Astrocyte (in vitro differentiated cells and primary cell): ENCODE measurements around the gene ASB6. TPM values are rescaled to one million over a fixed set of nuclear protein-coding genes. Genes with fewer than 3 reads are reported as not detected.
"Not testable (repeated sequence)": the region's sequence is repeated elsewhere in the genome, so short reads cannot be mapped to it uniquely, and the experiment has no call there.

Experiments used
- DNase-seq: peaks from one replicate; pipeline ENCODE4 v3.0.0-alpha.2; 2010; ENCODE audit warnings: low read depth
- FAIRE-seq: peaks from 2 replicates; lab custom pipeline; 2011; peaks lifted over from hg19 to GRCh38; lab: Jason Lieb, UNC
- H2AFZ ChIP-seq: 2 replicates; pipeline ENCODE4 v1.6.0; 2012; ENCODE audit warnings: low read depth, low read length, inconsistent platforms
- H3K27ac ChIP-seq: 2 replicates; pipeline ENCODE4 v1.5.1; 2011; ENCODE audit warnings: low read depth, low read length, inconsistent platforms
- H3K27me3 ChIP-seq: 2 replicates; pipeline ENCODE4 v1.6.0; 2011; ENCODE audit warnings: low read length, inconsistent platforms; ENCODE audit not compliant: insufficient read depth
- H3K36me3 ChIP-seq: 2 replicates; pipeline ENCODE4 v1.5.1; 2011; ENCODE audit warnings: low read length, inconsistent platforms; ENCODE audit not compliant: insufficient read depth
- H3K4me1 ChIP-seq: 2 replicates; pipeline ENCODE4 v1.5.1; 2011; ENCODE audit warnings: low read length, inconsistent platforms; ENCODE audit not compliant: insufficient read depth
- H3K4me2 ChIP-seq: 2 replicates; pipeline ENCODE4 v1.6.0; 2012; ENCODE audit warnings: low read length, inconsistent platforms
- H3K4me3 ChIP-seq: 2 replicates; pipeline ENCODE4 v1.5.1; 2011; ENCODE audit warnings: low read depth, mild to moderate bottlenecking, low read length, inconsistent platforms; ENCODE audit not compliant: insufficient read depth
- H3K79me2 ChIP-seq: 2 replicates; pipeline ENCODE4 v1.6.0; 2012; ENCODE audit warnings: mild to moderate bottlenecking, low read length, inconsistent platforms; ENCODE audit not compliant: insufficient read depth
- H3K9ac ChIP-seq: 2 replicates; pipeline ENCODE4 v1.6.0; 2012; ENCODE audit warnings: mild to moderate bottlenecking, low read length, inconsistent platforms
- H3K9me3 ChIP-seq: 2 replicates; pipeline ENCODE4 v1.5.1; 2012; ENCODE audit warnings: low read depth, mild to moderate bottlenecking, low read length, inconsistent platforms; ENCODE audit not compliant: insufficient read depth
- H4K20me1 ChIP-seq: 2 replicates; pipeline ENCODE4 v1.6.0; 2012; ENCODE audit warnings: low read length, inconsistent platforms; ENCODE audit not compliant: insufficient read depth
- H3K27ac Mint-ChIP-seq: one replicate; pipeline ENCODE4 v1.8.0; 2021; ENCODE audit warnings: mild to moderate bottlenecking, mixed read lengths; ENCODE audit not compliant: unreplicated experiment
- H3K27me3 Mint-ChIP-seq: one replicate; pipeline ENCODE4 v1.8.0; 2021; ENCODE audit warnings: low read depth, mixed read lengths; ENCODE audit not compliant: unreplicated experiment
- H3K36me3 Mint-ChIP-seq: one replicate; pipeline ENCODE4 v1.8.0; 2021; ENCODE audit warnings: low read depth, mixed read lengths; ENCODE audit not compliant: unreplicated experiment
- H3K4me1 Mint-ChIP-seq: one replicate; pipeline ENCODE4 v1.8.0; 2021; ENCODE audit warnings: low read depth, mixed read lengths; ENCODE audit not compliant: unreplicated experiment
- H3K4me3 Mint-ChIP-seq: one replicate; pipeline ENCODE4 v1.8.0; 2021; ENCODE audit warnings: mild to moderate bottlenecking, moderate library complexity, mixed read lengths; ENCODE audit not compliant: unreplicated experiment
- H3K9me3 Mint-ChIP-seq: one replicate; pipeline ENCODE4 v1.8.0; 2021; ENCODE audit warnings: mild to moderate bottlenecking, mixed read lengths; ENCODE audit not compliant: unreplicated experiment
- EZH2 ChIP-seq: IDR thresholded peaks from 2 replicates; pipeline ENCODE4 v1.6.1; 2012; ENCODE audit warnings: mild to moderate bottlenecking, low read length, inconsistent platforms; ENCODE audit not compliant: insufficient read depth
- total RNA-seq: library from RNA; stranded (reverse); gene quantifications from 2 replicates; pipeline ENCODE4 v1.2.1, GENCODE V29; 2021
- TF ChIP-seq, protein P1 (sequence below): IDR thresholded peaks from 2 replicates; pipeline ENCODE4 v1.5.1; 2011; ENCODE audit warnings: low read depth, mild to moderate bottlenecking, inconsistent platforms, low read length, moderate library complexity; ENCODE audit not compliant: insufficient read depth

The ASB6 gene
- total RNA-seq, 1 donor from 2014 or later: 24.3 TPM

DNA sequence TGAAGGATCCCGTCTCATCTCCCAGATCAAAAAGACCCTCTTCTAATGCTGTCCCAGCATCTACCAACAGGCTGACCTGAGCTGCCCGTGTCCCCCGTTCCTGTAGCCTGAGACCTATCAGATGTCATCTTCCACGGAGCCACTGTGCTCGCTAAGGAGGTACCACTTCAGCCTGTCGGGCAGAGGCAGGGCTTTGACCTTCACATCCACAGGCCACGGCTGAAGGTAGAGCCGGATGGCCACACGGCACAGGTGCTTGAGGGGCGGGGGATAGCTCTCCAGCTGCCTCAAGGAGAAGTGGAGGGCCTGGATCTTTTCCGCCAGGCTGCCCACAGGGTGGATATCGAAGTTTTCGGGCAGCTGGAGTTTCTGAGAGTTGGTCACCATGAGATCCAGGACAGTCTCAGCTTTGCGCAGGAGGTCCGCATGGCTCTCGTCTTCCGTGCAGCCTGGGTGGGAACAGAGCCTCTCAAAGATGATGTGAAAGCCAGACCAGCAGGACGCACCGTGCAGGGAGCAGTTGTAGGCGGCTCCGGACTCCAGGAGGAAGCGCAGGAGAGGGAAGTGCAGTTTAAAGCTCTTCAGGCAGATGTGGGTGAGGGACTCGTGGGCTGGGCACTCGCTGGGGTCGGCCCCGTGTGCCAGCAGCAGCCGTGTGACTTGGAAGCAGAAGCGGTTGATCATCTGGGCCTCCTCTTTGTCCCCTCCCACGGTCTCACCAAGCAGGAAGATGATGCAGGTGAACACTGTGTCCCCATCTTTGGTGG, 4.1 kb downstream of the ASB6 start:
- no peaks in the 10 kb centered on the region for H3K27me3 ChIP-seq
- no peaks in the 10 kb centered on the region for H3K9me3 ChIP-seq
- no peak overlapping the region for H3K4me3 ChIP-seq
- H3K79me2 ChIP-seq: peaks cover 83% of the 10 kb centered on the region
- TF ChIP-seq EZH2: no peak
- TF ChIP-seq, protein P1, sequence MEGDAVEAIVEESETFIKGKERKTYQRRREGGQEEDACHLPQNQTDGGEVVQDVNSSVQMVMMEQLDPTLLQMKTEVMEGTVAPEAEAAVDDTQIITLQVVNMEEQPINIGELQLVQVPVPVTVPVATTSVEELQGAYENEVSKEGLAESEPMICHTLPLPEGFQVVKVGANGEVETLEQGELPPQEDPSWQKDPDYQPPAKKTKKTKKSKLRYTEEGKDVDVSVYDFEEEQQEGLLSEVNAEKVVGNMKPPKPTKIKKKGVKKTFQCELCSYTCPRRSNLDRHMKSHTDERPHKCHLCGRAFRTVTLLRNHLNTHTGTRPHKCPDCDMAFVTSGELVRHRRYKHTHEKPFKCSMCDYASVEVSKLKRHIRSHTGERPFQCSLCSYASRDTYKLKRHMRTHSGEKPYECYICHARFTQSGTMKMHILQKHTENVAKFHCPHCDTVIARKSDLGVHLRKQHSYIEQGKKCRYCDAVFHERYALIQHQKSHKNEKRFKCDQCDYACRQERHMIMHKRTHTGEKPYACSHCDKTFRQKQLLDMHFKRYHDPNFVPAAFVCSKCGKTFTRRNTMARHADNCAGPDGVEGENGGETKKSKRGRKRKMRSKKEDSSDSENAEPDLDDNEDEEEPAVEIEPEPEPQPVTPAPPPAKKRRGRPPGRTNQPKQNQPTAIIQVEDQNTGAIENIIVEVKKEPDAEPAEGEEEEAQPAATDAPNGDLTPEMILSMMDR: no peak
- H3K27me3 Mint-ChIP-seq: no peaks in the 10 kb centered on the region
- H3K27ac ChIP-seq: no peak overlapping the region
- FAIRE-seq: no peak
- no peak for DNase-seq
- H3K4me1 Mint-ChIP-seq: peaks cover 11% of the 10 kb centered on the region
- H3K36me3 ChIP-seq: peaks cover 26% of the 10 kb centered on the region
- H3K36me3 Mint-ChIP-seq: peaks cover 11% of the 10 kb centered on the region
- H3K4me3 Mint-ChIP-seq: no peak overlapping the region
- no peak overlapping the region for H3K4me2 ChIP-seq
- no peak overlapping the region for H2AFZ ChIP-seq
- H4K20me1 ChIP-seq: peaks cover 81% of the 10 kb centered on the region
- no peaks in the 10 kb centered on the region for H3K9me3 Mint-ChIP-seq
- peak overlapping the region; percentile 71 for H3K27ac Mint-ChIP-seq
- peaks cover 20% of the 10 kb centered on the region for H3K4me1 ChIP-seq
- H3K9ac ChIP-seq: no peak overlapping the region

DNA sequence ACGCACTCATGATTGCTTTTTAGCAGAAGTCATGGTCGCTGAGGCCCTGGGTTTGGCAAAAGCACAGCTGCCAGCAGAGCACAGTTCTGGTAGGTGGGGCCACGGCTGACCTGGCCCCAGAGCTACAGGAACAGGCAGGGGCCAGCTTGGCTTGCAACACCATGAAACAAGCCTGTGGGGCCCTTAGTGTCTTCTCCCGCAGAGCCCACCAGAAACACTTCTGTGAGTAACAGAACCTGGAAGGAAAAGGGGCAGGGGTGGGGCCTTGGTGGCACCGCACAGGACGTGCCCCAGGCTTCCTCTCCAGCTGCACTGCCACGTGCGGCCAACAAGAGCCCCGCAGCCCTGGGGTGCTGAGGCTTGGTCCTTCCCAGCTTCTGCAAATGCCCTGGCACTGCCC, 4.8 kb downstream of the ASB6 start:
- Histone ChIP-seq H3K9ac (no peak overlapping the region), H4K20me1 (peaks cover 88% of the 10 kb centered on the region), H2AFZ (no peak overlapping the region), H3K27ac (no peak overlapping the region), H3K4me1 (peaks cover 26% of the 10 kb centered on the region), H3K9me3 (no peaks in the 10 kb centered on the region), H3K79me2 (peaks cover 90% of the 10 kb centered on the region), H3K4me2 (no peak overlapping the region), H3K36me3 (peaks cover 28% of the 10 kb centered on the region), H3K4me3 (no peak overlapping the region), H3K27me3 (no peaks in the 10 kb centered on the region)
- no peak overlapping the region for H3K4me3 Mint-ChIP-seq
- peaks cover 16% of the 10 kb centered on the region for H3K36me3 Mint-ChIP-seq
- H3K27me3 Mint-ChIP-seq: no peaks in the 10 kb centered on the region
- DNase-seq (no peak), FAIRE-seq (no peak)
- H3K4me1 Mint-ChIP-seq: peaks cover 17% of the 10 kb centered on the region
- TF ChIP-seq, protein P1: no peak
- TF ChIP-seq EZH2: no peak
- H3K9me3 Mint-ChIP-seq: no peaks in the 10 kb centered on the region
- H3K27ac Mint-ChIP-seq: no peak overlapping the region

DNA sequence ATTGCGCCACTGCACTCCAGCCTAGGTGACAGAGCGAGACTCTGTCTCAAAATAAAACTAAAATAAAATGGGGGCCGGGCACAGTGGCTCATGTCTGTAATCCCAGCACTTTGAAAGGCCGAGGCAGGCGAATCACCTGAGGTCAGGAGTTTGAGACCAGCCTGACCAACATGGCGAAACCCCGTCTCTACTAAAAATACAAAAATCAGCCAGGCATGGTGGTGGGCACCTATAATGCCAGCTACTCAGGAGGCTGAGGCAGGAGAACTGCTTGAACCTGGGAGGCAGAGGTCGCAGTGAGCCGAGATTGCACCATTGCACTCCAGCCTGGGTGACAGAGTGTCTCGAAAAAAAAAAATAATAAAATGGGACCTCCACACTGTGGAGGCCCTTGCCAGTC, 5.6 kb downstream of the ASB6 start:
- H3K36me3 ChIP-seq: peaks cover 28% of the 10 kb centered on the region
- peaks cover 34% of the 10 kb centered on the region for H3K4me1 ChIP-seq
- not testable (repeated sequence) for H2AFZ ChIP-seq, H3K4me2 ChIP-seq, H3K27me3 ChIP-seq, DNase-seq, FAIRE-seq, H3K27me3 Mint-ChIP-seq, H3K9ac ChIP-seq, H3K9me3 Mint-ChIP-seq, H3K27ac ChIP-seq, H3K27ac Mint-ChIP-seq, H3K4me3 Mint-ChIP-seq, H3K4me3 ChIP-seq, H3K9me3 ChIP-seq
- peaks cover 92% of the 10 kb centered on the region for H3K79me2 ChIP-seq
- peaks cover 91% of the 10 kb centered on the region for H4K20me1 ChIP-seq
- peaks cover 23% of the 10 kb centered on the region for H3K4me1 Mint-ChIP-seq
- peaks cover 18% of the 10 kb centered on the region for H3K36me3 Mint-ChIP-seq
